A673 (cell line): Measurements from ENCODE around the gene DKK3. TPM values are rescaled to one million over a fixed set of nuclear protein-coding genes. Genes with fewer than 3 reads are reported as not detected.

ENCODE experiments used
- BruUV-seq: library from RNA; stranded (reverse); fragments of 400-500 nt; replicated peaks from 2 replicates; lab custom pipeline; 2021; lab: Mats Ljungman, UMichigan
- CTCF ChIA-PET: fragments of 300-600 bp; sonication (Branson Sonifier 250); formaldehyde crosslinking; loops from one replicate; lab custom pipeline; 2022; ENCODE audit warnings: antibody characterized with exemption; lab: Charles Lee
- POLR2A ChIA-PET: fragments of 300-600 bp; sonication (Branson Sonifier 250); formaldehyde crosslinking; loops from one replicate; lab custom pipeline; 2022; ENCODE audit warnings: antibody characterized with exemption; ENCODE audit not compliant: low non-redundant PET; lab: Charles Lee
- DNase-seq: peaks from one replicate; pipeline ENCODE4 v3.0.0-alpha.2; 2015; ENCODE audit warnings: low spot score
- H3K27ac ChIP-seq: fragments of 200-600 bp; sonication (generic); 2 replicates; pipeline ENCODE4 v1.5.1; 2016; ENCODE audit warnings: mixed run types, low read depth, mild to moderate bottlenecking, mixed read lengths, antibody characterized with exemption, low read length; ENCODE audit not compliant: poor library complexity, severe bottlenecking
- H3K27me3 ChIP-seq: fragments of 200-600 bp; sonication (generic); replicated peaks from 2 replicates; pipeline ENCODE4 v1.6.1; 2017; ENCODE audit warnings: mixed run types, low read depth, mild to moderate bottlenecking, mixed read lengths, antibody characterized with exemption, low read length; ENCODE audit not compliant: insufficient read depth, poor library complexity
- H3K36me3 ChIP-seq: fragments of 200-600 bp; sonication (generic); 2 replicates; pipeline ENCODE4 v1.6.1; 2016; ENCODE audit warnings: mixed run types, mild to moderate bottlenecking, mixed read lengths, antibody characterized with exemption, low read length; ENCODE audit not compliant: insufficient read depth, poor library complexity, severe bottlenecking
- H3K4me1 ChIP-seq: fragments of 200-600 bp; sonication (generic); 2 replicates; pipeline ENCODE4 v1.6.1; 2017; ENCODE audit warnings: mixed run types, mild to moderate bottlenecking, mixed read lengths, antibody characterized with exemption, low read length; ENCODE audit not compliant: insufficient read depth, poor library complexity, severe bottlenecking
- H3K4me3 ChIP-seq: fragments of 200-600 bp; sonication (generic); 2 replicates; pipeline ENCODE4 v1.5.1; 2016; ENCODE audit warnings: low read depth, mixed run types, mild to moderate bottlenecking, mixed read lengths, low read length; ENCODE audit not compliant: poor library complexity, severe bottlenecking
- H3K9me3 ChIP-seq: fragments of 200-600 bp; sonication (generic); 2 replicates; pipeline ENCODE4 v1.6.1; 2016; ENCODE audit warnings: mixed run types, low read depth, mild to moderate bottlenecking, mixed read lengths, antibody characterized with exemption, low read length; ENCODE audit not compliant: poor library complexity, severe bottlenecking
- EZH2 ChIP-seq: fragments of 200-600 bp; sonication (generic); IDR thresholded peaks from 2 replicates; pipeline ENCODE4 v1.6.1; 2017; ENCODE audit warnings: borderline replicate concordance, low read depth, mild to moderate bottlenecking, mixed read lengths, antibody characterized with exemption, low read length; ENCODE audit not compliant: poor library complexity, severe bottlenecking
- intact Hi-C: fragments of 100-400 bp; cut with micrococcal nuclease; formaldehyde crosslinking; loops from one replicate; pipeline ENCODE4 v1.10.0; 2022; ENCODE audit not compliant: unreplicated experiment
- total RNA-seq: library from RNA; stranded (reverse); gene quantifications from 2 replicates; pipeline ENCODE4 v1.2.3, GENCODE V29; 2021
- TF ChIP-seq, protein P1 (sequence below): fragments of 300-800, 200-600 bp; sonication (generic); conservative IDR thresholded peaks from 2 replicates; pipeline ENCODE4 v1.5.1; 2017; ENCODE audit warnings: low read depth, mild to moderate bottlenecking, antibody characterized with exemption, low read length, moderate library complexity, mixed read lengths

Gene DKK3
- total RNA-seq, 1 experiment from 2014 or later, result 0.77 TPM

DNA sequence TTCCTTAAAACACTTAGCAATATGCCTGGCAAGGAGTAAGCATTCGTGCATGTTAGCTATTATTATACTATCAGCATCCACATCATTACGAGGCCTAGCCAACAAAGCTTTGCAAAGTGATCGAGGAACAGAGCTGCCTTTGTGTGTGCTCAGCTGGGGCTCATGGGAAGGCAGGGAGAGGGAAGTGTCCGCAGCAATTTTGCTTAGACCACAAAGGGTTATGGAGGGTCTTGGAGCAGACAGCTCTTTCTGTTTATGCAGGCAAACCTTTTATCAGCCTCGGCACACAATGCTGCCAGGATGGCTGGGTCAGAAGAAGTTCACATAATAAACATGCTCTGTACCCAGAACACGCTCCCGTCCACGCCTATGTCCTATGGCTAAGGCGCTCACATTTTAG lies 10.9 kb upstream of the DKK3 start:
- H3K27me3 ChIP-seq, result no peaks in the 10 kb centered on the region
- H3K9me3 ChIP-seq, result no peaks in the 10 kb centered on the region
- no peak overlapping the region for H3K27ac ChIP-seq
- H3K36me3 ChIP-seq, result no peaks in the 10 kb centered on the region
- no TSS peak for BruUV-seq
- DNase-seq, result no peak
- ChIA-PET POLR2A (no interaction called here), CTCF (no interaction called here)
- H3K4me1 ChIP-seq, result no peaks in the 10 kb centered on the region
- intact Hi-C loops, result no loop called here
- no peak for TF ChIP-seq EZH2
- TF ChIP-seq, protein P1, sequence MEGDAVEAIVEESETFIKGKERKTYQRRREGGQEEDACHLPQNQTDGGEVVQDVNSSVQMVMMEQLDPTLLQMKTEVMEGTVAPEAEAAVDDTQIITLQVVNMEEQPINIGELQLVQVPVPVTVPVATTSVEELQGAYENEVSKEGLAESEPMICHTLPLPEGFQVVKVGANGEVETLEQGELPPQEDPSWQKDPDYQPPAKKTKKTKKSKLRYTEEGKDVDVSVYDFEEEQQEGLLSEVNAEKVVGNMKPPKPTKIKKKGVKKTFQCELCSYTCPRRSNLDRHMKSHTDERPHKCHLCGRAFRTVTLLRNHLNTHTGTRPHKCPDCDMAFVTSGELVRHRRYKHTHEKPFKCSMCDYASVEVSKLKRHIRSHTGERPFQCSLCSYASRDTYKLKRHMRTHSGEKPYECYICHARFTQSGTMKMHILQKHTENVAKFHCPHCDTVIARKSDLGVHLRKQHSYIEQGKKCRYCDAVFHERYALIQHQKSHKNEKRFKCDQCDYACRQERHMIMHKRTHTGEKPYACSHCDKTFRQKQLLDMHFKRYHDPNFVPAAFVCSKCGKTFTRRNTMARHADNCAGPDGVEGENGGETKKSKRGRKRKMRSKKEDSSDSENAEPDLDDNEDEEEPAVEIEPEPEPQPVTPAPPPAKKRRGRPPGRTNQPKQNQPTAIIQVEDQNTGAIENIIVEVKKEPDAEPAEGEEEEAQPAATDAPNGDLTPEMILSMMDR, result no peak
- H3K4me3 ChIP-seq, result no peak overlapping the region

DNA sequence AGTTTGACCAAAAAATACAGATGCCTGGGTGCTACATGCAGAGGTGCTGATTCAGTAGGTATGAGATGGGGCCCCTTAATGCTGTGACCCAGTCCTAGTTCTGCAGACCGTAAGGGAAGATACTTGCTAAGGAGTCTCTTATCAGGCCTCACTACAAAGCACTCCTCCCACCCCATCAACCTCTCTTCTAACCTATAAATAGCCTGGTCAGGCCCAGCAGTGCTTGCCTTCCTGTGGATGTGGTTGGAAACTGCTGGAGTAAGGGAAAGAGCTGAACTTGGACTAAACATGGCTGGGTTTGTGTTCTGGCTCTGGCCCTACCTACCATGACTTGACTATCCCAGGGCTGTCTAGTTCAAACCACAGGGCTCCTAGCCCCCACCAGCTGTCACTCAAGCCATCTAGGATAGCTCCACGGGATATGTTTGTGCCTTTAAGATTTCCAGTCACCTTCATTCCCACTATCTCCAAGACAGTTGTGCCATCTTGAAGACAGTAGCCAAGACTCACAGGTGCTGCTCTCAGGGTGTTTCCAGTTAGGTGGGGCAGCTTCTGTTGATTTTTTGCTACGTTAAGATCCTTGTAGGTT lies 9.5 kb upstream of the DKK3 start:
- H3K27me3 ChIP-seq, result no peaks in the 10 kb centered on the region
- BruUV-seq, result no TSS peak
- ChIA-PET POLR2A (no interaction called here), CTCF (no interaction called here)
- H3K4me1 ChIP-seq, result no peaks in the 10 kb centered on the region
- intact Hi-C loops, result no loop called here
- no peak overlapping the region for H3K4me3 ChIP-seq
- H3K9me3 ChIP-seq, result no peaks in the 10 kb centered on the region
- H3K27ac ChIP-seq, result no peak overlapping the region
- H3K36me3 ChIP-seq, result no peaks in the 10 kb centered on the region
- no peak for DNase-seq
- TF ChIP-seq, protein P1, result no peak

DNA sequence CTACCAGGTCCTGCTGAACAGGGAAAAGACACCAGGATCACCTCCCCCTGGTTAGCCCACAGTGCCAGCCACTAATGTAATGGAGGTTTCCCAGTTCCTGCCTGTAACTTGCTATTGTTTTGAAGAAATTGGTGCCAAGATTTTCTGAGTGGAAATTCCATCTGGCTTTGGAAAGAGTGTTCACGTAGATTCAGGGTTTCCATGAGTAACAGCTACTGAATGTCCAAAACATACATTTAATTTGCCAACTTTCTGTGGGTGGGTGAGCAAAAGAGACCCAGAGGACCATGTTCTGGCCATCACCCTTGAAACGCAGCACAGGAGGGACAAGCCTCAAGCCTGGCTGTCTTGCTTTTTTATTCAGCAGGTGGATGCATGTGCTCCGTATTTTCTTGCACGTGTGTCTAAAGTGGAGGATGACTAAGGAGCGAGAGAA lies 8.8 kb upstream of the DKK3 start:
- no peak for DNase-seq

DNA sequence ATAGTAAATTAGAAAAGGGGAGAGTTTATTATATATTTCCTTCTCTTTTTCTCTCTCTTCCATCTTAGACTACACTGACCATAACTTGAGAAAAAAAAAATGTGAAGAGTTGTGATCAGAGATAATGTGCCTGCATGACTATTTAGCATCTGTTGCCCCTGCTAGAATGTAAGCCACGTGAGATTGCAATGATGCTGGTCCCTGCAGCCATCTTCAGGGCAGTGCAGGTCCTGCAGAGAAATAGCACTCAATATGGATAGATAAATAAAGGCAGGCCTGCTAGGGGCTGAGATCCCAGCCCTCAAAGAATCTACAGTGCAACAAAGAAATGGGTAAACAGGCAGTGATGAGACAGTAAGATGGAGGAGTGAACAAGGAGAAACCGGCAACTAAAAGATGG lies 7.8 kb upstream of the DKK3 start:
- no TSS peak for BruUV-seq
- intact Hi-C loops, result no loop called here
- no peak for DNase-seq
- Histone ChIP-seq H3K9me3 (no peaks in the 10 kb centered on the region), H3K27ac (no peak overlapping the region), H3K27me3 (no peaks in the 10 kb centered on the region), H3K4me3 (no peak overlapping the region), H3K4me1 (no peaks in the 10 kb centered on the region), H3K36me3 (no peaks in the 10 kb centered on the region)
- TF ChIP-seq EZH2, result no peak
- TF ChIP-seq, protein P1, result no peak
- ChIA-PET POLR2A (no interaction called here), CTCF (no interaction called here)

More for the DNA sequence above, 8.8 kb upstream of the DKK3 start:
- H3K27ac ChIP-seq, result no peak overlapping the region
- no peaks in the 10 kb centered on the region for H3K4me1 ChIP-seq
- intact Hi-C loops, result no loop called here
- H3K9me3 ChIP-seq, result no peaks in the 10 kb centered on the region
- POLR2A ChIA-PET, result no interaction called here
- CTCF ChIA-PET, result no interaction called here
- H3K27me3 ChIP-seq, result no peaks in the 10 kb centered on the region
- no TSS peak for BruUV-seq
- TF ChIP-seq EZH2, result no peak
- no peaks in the 10 kb centered on the region for H3K36me3 ChIP-seq
- H3K4me3 ChIP-seq, result no peak overlapping the region
